Heart left ventricle (tissue), 13 donors: ENCODE results near the gene TRPM3.

Source experiments
- POLR2A ChIP-seq, 2 donors: fragments of 450-650 bp; IDR thresholded peaks; one replicate each; pipeline ENCODE4 v1.6.1; 2017; ENCODE audit warnings: antibody characterized with exemption in 2 of 2, mild to moderate bottlenecking in 2 of 2, moderate library complexity in 2 of 2
- TF ChIP-seq, protein P1 (sequence below), 12 donors: fragments of 200-600 bp; sonication (generic) in 4 of 12; IDR thresholded peaks; one replicate each; pipeline versions ENCODE4 v1.5.0 to v1.8.0; 2018 to 2022; ENCODE audit warnings: antibody characterized with exemption in 12 of 12, mild to moderate bottlenecking in 5 of 12
- donor health status: ischemic (EF 13 %, LVEDD 7.1; RV severe dilation, severe dysfunction).
- donor health status: DM: no; HTN: yes; CAD: no.
- donor health status: DM: no; HTN: no; CAD: no.
- donor health status: ischemic (EF 25% LVEDD 6.9; RV normal size, moderate dysfunction).
- donor health status: ischemic (EF 25% LVEDD 5.7; RV mildly dilated, moderate dysfunction).
- donor health status: ischemic (EF 35%, LVEDD 5.7; RV mildly dilated, moderate dysfunction).
- donor health status: nonischemic (EF 11% LVEDD 7.7; RV severe dilation, severe dysfunction).
- donor health status: DM: yes; HTN: yes; CAD: no.
- donor health status: PGD.
- donor health status: ischemic (EF 29% LVEDD 5.4; RV normal size, mild dysfunction).
- donor health status: nonischemic (EF 23%, LVEDD 6.1; RV moderate dilation, normal function).

DNA sequence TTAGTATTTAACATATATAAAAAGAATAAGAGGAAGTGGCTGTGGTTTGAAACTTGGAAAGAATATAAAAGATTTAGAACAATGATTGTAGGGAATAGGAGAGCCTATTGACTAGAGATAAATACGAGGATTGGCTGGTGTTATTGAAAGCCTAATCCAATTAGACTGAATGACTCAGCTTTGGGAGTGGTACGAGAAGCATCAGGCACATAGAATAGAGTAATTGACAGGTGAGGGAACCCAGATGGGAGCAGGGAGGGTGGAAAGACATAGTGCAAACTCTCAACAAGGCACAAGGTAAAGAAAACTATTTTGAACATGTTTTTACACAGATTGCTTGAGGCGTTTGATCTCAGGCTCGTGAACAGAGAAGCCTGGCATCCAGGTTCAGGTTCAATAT is 368.1 kb downstream of the TRPM3 start:
- TF ChIP-seq, protein P1, sequence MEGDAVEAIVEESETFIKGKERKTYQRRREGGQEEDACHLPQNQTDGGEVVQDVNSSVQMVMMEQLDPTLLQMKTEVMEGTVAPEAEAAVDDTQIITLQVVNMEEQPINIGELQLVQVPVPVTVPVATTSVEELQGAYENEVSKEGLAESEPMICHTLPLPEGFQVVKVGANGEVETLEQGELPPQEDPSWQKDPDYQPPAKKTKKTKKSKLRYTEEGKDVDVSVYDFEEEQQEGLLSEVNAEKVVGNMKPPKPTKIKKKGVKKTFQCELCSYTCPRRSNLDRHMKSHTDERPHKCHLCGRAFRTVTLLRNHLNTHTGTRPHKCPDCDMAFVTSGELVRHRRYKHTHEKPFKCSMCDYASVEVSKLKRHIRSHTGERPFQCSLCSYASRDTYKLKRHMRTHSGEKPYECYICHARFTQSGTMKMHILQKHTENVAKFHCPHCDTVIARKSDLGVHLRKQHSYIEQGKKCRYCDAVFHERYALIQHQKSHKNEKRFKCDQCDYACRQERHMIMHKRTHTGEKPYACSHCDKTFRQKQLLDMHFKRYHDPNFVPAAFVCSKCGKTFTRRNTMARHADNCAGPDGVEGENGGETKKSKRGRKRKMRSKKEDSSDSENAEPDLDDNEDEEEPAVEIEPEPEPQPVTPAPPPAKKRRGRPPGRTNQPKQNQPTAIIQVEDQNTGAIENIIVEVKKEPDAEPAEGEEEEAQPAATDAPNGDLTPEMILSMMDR (IDR thresholded peaks at IDR 0.05), result no peak
- TF ChIP-seq POLR2A (IDR thresholded peaks at IDR 0.05), result no peak
